ENCODE results near the gene ULK3.

GRCh38 chr15:74815961-74816360 is 27.0 kb downstream of the ULK3 start:
- no peak for TF ChIP-seq CTCF (IDR thresholded peaks at IDR 0.05)
- no peak for TF ChIP-seq POLR2A (IDR thresholded peaks at IDR 0.05)
- TF ChIP-seq EP300 (IDR thresholded peaks at IDR 0.05), result no peak
